PC-3 (cell line): Measurements from ENCODE around the gene CHAT.

Experiments
- CTCF ChIP-seq: fragments of 300-600 bp; sonication (generic); conservative IDR thresholded peaks from 2 replicates; pipeline ENCODE4 v1.5.1; 2017; ENCODE audit warnings: antibody characterized with exemption, low read depth, mild to moderate bottlenecking, low read length
- EZH2 ChIP-seq: fragments of 300-600 bp; sonication (generic); IDR thresholded peaks from one replicate; pipeline ENCODE4 v1.6.1; 2017; ENCODE audit warnings: antibody characterized with exemption, mild to moderate bottlenecking, low read length; ENCODE audit not compliant: unreplicated experiment
- EZH2phosphoT487 ChIP-seq: fragments of 300-600 bp; sonication (generic); IDR thresholded peaks from 2 replicates; pipeline ENCODE4 v1.6.1; 2018; ENCODE audit warnings: mild to moderate bottlenecking, antibody characterized with exemption, low read length, borderline replicate concordance

GRCh38 chr10:49572594-49573114 lies 41.2 kb upstream of the CHAT start:
- no peak for TF ChIP-seq CTCF
- TF ChIP-seq EZH2, result no peak
- no peak for TF ChIP-seq EZH2phosphoT487
